ENCODE results near the gene HOMER1.

The HOMER1 gene

GRCh38 chr5:79491690-79492317 is 22.1 kb downstream of the HOMER1 start:
- Histone ChIP-seq H3K27ac (no peak overlapping the region), H3K4me3 (no peak overlapping the region)

GRCh38 chr5:79490323-79490936 is 23.5 kb downstream of the HOMER1 start:
- Histone ChIP-seq H3K27ac (no peak overlapping the region), H3K4me3 (no peak overlapping the region)

DNA sequence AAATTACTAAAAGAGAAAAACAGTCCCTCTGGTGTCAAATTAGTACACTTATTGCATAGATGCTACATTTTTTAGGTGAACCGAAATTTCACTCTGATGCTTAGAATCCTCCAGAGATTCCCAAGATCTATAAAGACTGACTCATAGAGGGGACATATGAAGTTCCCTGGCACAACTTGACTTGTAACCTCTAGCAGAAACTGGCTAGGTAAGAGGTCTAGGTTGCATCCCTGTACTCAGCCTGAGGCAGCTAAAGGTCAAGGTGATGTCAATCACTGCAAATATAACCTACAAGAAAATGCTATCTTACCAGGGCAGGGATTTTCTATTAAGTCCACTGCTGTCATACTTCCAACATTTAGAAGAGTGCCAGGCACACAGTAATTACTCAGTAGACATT is 24.2 kb downstream of the HOMER1 start:
- Histone ChIP-seq H3K27ac (no peak overlapping the region), H3K4me3 (no peak overlapping the region)

DNA sequence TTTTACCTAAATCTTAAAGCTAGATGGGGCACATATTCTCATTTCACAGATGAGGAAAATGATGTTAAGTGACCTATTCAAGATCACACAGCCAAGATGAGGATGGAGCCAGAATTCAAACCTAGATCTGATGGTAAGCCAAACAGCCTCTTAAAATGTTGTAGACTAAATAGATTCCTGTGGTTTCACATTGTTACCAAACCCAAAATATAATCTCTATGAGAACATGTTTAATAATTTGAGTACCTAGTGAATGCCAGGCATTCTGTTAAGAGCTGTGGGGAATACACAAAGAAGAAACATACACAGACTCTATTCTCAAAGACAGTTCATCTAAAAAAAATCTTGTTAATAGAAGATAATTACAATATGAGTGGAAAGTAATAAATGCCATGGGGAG is 25.2 kb downstream of the HOMER1 start:
- no peak overlapping the region for H3K27ac ChIP-seq

GRCh38 chr5:79488058-79488457 is 25.9 kb downstream of the HOMER1 start:
- Histone ChIP-seq H3K27ac (no peak overlapping the region), H3K4me3 (no peak overlapping the region)

More for the DNA sequence above, 25.2 kb downstream of the HOMER1 start:
- H3K4me3 ChIP-seq = no peak overlapping the region

- Histone ChIP-seq H3K4me3 (no peak overlapping the region), H3K27ac (no peak overlapping the region)
Measured at GRCh38 chr5:79487251-79487650, 26.7 kb downstream of the HOMER1 start.

DNA sequence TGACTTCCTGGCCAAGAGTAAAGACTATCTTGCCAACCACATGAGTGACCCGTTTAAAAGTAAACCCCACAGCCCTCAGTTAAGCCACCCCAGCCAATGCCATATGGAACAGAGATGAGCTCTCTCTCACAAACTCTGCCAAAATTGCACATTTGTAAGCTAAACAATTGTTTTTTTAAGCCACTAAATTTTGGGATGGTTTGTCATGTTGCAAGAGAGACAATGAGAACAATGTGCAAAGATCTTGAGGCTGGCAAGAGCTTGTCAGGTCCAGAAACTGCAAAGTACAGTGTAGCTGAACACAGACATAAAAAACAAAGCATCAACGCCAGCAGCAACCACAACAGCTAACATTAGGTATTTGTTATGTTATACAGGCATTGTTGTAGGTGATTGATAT is 27.8 kb downstream of the HOMER1 start:
- no peak overlapping the region for H3K27ac ChIP-seq
- no peak overlapping the region for H3K4me3 ChIP-seq

DNA sequence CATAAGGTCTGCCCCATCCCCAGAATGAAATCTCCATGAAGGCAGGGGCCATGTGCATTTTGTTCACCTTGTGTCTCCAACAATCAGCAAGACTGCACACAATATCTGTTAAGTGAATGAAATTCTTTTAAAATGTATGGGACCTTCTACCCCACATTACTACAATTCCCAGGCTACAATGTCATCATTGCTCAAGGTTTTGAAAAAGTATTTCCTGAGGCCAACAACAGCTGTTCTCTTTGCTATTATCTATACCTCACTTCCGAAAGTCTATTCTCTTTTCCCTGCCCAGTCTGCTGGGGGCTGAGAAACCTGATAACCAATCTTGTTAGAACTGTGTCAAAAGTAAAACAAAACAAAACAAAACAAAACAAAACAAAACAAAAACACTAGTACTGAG is 29.2 kb downstream of the HOMER1 start:
- no peak overlapping the region for H3K27ac ChIP-seq
- no peak overlapping the region for H3K4me3 ChIP-seq

GRCh38 chr5:79481574-79481973 is 32.4 kb downstream of the HOMER1 start:
- Histone ChIP-seq H3K27ac (no peak overlapping the region), H3K4me3 (no peak overlapping the region)

DNA sequence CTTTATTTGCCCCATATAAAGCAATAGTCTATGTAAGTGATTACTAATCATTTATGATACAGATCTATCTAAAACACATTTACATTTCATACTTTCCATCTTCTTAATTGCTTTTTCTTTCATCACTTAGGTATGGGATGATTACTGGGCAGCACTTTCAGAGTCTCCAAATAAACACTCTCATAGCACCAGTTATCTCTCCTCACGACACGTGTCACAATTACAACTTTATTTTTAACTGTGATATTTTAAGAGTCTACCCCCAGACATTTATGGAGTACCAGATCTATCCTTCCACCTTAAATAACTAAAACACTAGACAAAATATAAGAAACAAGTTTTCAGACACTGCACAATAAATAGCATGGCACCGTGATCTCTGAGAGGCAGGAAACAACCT is 32.9 kb downstream of the HOMER1 start:
- Histone ChIP-seq H3K27ac (no peak overlapping the region), H3K4me3 (no peak overlapping the region)

DNA sequence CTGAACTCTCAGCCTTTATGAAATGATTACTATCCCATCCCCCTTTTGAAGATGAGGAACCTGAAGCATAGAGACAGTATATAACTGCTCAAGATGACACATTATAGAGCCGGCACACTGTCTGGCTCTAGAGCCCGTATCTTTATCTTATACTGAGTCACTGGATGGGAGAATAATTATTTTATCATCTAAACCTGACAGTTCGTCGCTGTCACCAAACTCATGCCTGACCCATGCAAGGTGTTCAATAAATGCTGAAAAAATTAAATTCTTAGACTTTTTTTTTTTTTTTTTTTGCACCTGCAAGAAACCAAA is 38.8 kb downstream of the HOMER1 start:
- Histone ChIP-seq H3K27ac (no peak overlapping the region), H3K4me3 (no peak overlapping the region)

DNA sequence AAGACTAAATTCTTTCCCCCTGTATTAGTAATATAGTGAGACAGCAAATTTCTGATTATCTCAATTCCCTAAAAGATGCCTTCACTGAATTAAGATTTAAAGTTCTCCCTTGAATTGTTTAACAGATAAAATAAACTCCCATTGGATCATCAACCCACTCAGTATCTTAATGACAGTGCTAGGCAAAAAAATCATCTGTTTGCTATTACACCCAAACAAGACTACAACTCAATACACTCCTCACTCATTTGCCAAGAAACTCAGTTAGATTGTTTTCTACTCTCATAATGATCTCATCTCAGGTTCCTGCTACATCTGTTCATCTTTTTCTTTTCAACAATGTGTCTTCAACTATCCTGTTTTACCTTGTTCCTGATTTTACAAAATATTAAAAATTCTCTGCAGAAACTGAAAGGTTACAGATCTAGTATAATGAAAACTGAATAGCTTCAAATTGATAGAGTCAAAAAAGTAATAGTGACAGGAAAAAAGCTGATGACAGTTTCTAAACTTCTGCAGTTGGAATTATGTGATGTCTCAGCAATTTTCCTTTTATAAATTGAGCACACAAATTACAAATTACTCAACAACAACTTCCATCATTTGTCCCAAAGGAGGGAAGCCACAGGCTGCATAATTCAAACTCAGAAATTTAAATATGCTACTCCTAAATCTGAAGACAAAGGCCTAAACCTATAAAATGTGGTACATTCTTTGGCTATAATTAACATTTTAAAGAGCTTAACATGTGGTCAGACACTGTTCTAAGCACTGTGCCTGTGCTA is 39.4 kb downstream of the HOMER1 start:
- Histone ChIP-seq H3K27ac (no peak overlapping the region), H3K4me3 (no peak overlapping the region)

DNA sequence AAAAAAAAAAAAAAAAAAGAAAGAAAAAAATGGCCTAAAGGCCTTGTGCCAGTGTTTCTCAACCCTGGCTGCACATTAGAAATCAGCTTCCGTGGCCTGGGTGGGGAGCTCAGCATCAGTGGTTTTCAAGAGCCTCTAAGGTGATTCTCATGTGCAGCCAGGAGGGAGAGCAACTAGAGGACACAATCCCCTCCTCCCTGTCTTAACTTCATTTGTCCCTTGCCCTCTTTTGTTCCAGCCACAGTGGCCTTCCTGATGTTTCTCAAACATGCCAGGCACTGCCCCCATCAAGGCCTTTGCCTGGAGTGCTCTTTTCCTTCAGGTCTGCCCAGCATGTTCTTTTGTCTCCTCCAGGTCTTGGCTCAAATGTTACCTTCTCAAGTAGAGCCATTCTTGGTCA is 42.4 kb downstream of the HOMER1 start:
- Histone ChIP-seq H3K27ac (no peak overlapping the region), H3K4me3 (no peak overlapping the region)

DNA sequence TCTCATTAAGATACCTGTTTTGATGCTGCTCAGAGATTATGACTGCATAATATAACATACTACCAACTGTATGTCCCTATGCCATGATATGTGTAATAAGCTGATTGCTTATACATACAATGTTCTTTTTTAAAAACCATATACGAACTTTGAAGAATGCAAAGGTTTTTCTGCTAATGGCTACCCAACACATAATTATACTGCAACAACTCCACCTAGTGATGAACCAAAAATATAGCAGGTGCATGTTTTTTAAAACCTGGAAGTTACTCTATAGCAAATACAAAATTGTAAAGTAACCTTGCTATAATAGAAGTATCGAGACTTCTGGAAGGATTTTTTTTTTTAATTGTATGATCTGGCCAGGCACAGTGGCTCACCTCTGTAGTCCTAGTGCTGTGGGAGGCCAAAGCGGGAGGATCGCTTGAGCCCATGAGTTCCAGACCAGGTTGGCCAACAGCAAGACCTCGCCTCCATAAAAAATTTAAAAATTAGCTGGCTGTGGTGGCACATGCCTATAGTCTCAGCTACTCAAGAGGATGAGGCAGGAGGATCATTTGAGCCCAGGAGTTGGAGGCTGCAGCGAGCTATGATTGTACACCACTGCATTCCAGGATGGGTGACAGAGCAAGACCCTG is 49.1 kb downstream of the HOMER1 start:
- Histone ChIP-seq H3K4me3 (no peak overlapping the region), H3K27ac (no peak overlapping the region)

- Histone ChIP-seq H3K4me3 (no peak overlapping the region), H3K27ac (no peak overlapping the region)
Measured at GRCh38 chr5:79464278-79464677, 49.7 kb downstream of the HOMER1 start.

GRCh38 chr5:79459626-79460025 is 54.3 kb downstream of the HOMER1 start:
- H3K27ac ChIP-seq = no peak overlapping the region
- no peak overlapping the region for H3K4me3 ChIP-seq

GRCh38 chr5:79456890-79457583 is 56.9 kb downstream of the HOMER1 start:
- H3K27ac ChIP-seq = no peak overlapping the region
- H3K4me3 ChIP-seq = no peak overlapping the region

- H3K27ac ChIP-seq = no peak overlapping the region
- no peak overlapping the region for H3K4me3 ChIP-seq
Measured at GRCh38 chr5:79456400-79456799, 57.5 kb downstream of the HOMER1 start.

GRCh38 chr5:79454043-79454442 is 59.9 kb downstream of the HOMER1 start:
- no peak overlapping the region for H3K4me3 ChIP-seq
- no peak overlapping the region for H3K27ac ChIP-seq

DNA sequence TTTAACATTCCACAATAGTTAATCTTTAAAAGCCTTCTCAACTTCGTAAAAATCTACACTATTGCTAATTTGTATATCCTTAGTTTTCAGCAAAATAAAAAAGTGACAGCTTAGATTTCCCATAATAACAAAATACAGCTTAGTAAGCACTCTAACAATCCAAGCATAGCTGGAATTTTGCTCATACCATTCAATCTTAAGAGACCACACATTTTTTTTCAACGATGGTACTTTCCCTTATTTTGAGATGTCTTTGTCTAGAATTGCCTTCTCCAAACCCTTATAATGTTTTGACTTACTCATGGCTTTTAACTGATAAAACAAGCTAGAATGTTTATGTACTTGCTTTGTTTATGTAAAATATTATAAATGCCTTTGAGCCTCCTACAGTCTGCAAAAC is 65.6 kb downstream of the HOMER1 start:
- Histone ChIP-seq H3K27ac (no peak overlapping the region), H3K4me3 (no peak overlapping the region)
